Measurements from ENCODE around the gene BIRC6.

Gene BIRC6

GRCh38 chr2:32498306-32498705 is 141.5 kb downstream of the BIRC6 start:
- TF ChIP-seq CTCF (IDR thresholded peaks at IDR 0.05; ENCODE audit: insufficient read depth, low read length, poor library complexity, severe bottlenecking) (no peak), EZH2phosphoT487 (conservative IDR thresholded peaks at IDR 0.05; ENCODE audit: low read length) (no peak)
- H3K36me3 ChIP-seq (ENCODE audit: low read length): peaks cover 52% of the 10 kb centered on the region
- H2AFZ ChIP-seq (ENCODE audit: low read depth, low read length, severe bottlenecking): no peak overlapping the region
- H4K20me1 ChIP-seq (ENCODE audit: low read depth, low read length): peaks cover 5% of the 10 kb centered on the region; the same call in 1 of the 2 replicates
- H3K9me2 ChIP-seq (replicated peaks; ENCODE audit: insufficient read depth, low read length): no peaks in the 10 kb centered on the region
- H3K27me3 ChIP-seq (ENCODE audit: low read length): no peaks in the 10 kb centered on the region
- no peaks in the 10 kb centered on the region for H3K79me2 ChIP-seq (ENCODE audit: insufficient read depth, low read length)
- H3K9me3 ChIP-seq (ENCODE audit: insufficient read depth, low read length): no peaks in the 10 kb centered on the region
- H3K4me3 ChIP-seq (ENCODE audit: insufficient read depth, low read length, poor library complexity, severe bottlenecking): no peak overlapping the region
- no peak overlapping the region for H3K27ac ChIP-seq (ENCODE audit: low read depth, low read length)
- no peak overlapping the region for H3K9ac ChIP-seq (ENCODE audit: low read length)
- H3K4me2 ChIP-seq (ENCODE audit: low read depth, low read length, poor library complexity, severe bottlenecking): no peak overlapping the region
- peaks cover 5% of the 10 kb centered on the region; the same call in 1 of the 2 replicates for H3F3A ChIP-seq (ENCODE audit: insufficient read depth)

- no peak overlapping the region for H3K4me2 ChIP-seq (ENCODE audit: low read depth, low read length, poor library complexity, severe bottlenecking)
- H3K36me3 ChIP-seq (ENCODE audit: low read length): peaks cover 52% of the 10 kb centered on the region
- H3K9me3 ChIP-seq (ENCODE audit: insufficient read depth, low read length): no peaks in the 10 kb centered on the region
- no peaks in the 10 kb centered on the region for H3F3A ChIP-seq (ENCODE audit: insufficient read depth)
- no peak overlapping the region for H3K9ac ChIP-seq (ENCODE audit: low read length)
- H4K20me1 ChIP-seq (ENCODE audit: low read depth, low read length): peaks cover 5% of the 10 kb centered on the region; the same call in 1 of the 2 replicates
- TF ChIP-seq EZH2phosphoT487 (conservative IDR thresholded peaks at IDR 0.05; ENCODE audit: low read length) (no peak), CTCF (IDR thresholded peaks at IDR 0.05; ENCODE audit: insufficient read depth, low read length, poor library complexity, severe bottlenecking) (no peak)
- no peak overlapping the region for H3K27ac ChIP-seq (ENCODE audit: low read depth, low read length)
- no peaks in the 10 kb centered on the region for H3K79me2 ChIP-seq (ENCODE audit: insufficient read depth, low read length)
- H3K27me3 ChIP-seq (ENCODE audit: low read length): no peaks in the 10 kb centered on the region
- H3K4me3 ChIP-seq (ENCODE audit: insufficient read depth, low read length, poor library complexity, severe bottlenecking): no peak overlapping the region
- H2AFZ ChIP-seq (ENCODE audit: low read depth, low read length, severe bottlenecking): no peak overlapping the region
- H3K9me2 ChIP-seq (replicated peaks; ENCODE audit: insufficient read depth, low read length): no peaks in the 10 kb centered on the region
Measured at GRCh38 chr2:32502941-32503340, 146.1 kb downstream of the BIRC6 start.

GRCh38 chr2:32504877-32505478 is 148.2 kb downstream of the BIRC6 start:
- no peak for TF ChIP-seq CTCF (IDR thresholded peaks at IDR 0.05; ENCODE audit: insufficient read depth, low read length, poor library complexity, severe bottlenecking)
- TF ChIP-seq EZH2phosphoT487 (conservative IDR thresholded peaks at IDR 0.05; ENCODE audit: low read length): no peak
- no peaks in the 10 kb centered on the region for H3F3A ChIP-seq (ENCODE audit: insufficient read depth)
- H3K36me3 ChIP-seq (ENCODE audit: low read length): peaks cover 52% of the 10 kb centered on the region
- H3K4me2 ChIP-seq (ENCODE audit: low read depth, low read length, poor library complexity, severe bottlenecking): no peak overlapping the region
- no peak overlapping the region for H2AFZ ChIP-seq (ENCODE audit: low read depth, low read length, severe bottlenecking)
- no peak overlapping the region for H3K27ac ChIP-seq (ENCODE audit: low read depth, low read length)
- H3K79me2 ChIP-seq (ENCODE audit: insufficient read depth, low read length): no peaks in the 10 kb centered on the region
- no peak overlapping the region for H3K9ac ChIP-seq (ENCODE audit: low read length)
- no peaks in the 10 kb centered on the region for H3K9me2 ChIP-seq (replicated peaks; ENCODE audit: insufficient read depth, low read length)
- H3K4me3 ChIP-seq (ENCODE audit: insufficient read depth, low read length, poor library complexity, severe bottlenecking): no peak overlapping the region
- H3K27me3 ChIP-seq (ENCODE audit: low read length): no peaks in the 10 kb centered on the region
- H3K9me3 ChIP-seq (ENCODE audit: insufficient read depth, low read length): no peaks in the 10 kb centered on the region
- H4K20me1 ChIP-seq (ENCODE audit: low read depth, low read length): peaks cover 5% of the 10 kb centered on the region; the same call in 1 of the 2 replicates
